ENCODE measurements around the gene WDR35.

WDR35 gene

DNA sequence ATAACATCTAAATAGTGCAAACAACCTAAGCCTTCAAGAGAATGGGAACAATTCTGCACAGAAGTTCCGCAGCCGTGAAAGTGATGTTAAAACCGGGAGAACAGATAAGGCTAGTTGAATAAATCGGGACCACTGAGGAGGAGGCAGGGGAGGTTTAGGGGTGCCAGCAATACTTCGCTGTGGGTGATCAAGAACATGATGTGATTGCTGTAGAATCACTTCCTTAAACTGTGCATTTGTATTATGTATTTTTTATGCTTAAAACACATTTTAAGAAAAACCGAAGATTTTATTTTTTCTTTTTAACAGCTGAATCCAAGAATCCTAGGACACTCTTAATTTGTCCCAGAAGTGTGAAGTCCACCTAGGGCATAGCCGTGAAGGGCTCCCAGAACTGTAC is 121.7 kb downstream of the WDR35 start:
- H3K4me3 ChIP-seq (ENCODE audit: low read depth, low read length) = peak overlapping the region; percentile 53
- TF ChIP-seq, protein P1, sequence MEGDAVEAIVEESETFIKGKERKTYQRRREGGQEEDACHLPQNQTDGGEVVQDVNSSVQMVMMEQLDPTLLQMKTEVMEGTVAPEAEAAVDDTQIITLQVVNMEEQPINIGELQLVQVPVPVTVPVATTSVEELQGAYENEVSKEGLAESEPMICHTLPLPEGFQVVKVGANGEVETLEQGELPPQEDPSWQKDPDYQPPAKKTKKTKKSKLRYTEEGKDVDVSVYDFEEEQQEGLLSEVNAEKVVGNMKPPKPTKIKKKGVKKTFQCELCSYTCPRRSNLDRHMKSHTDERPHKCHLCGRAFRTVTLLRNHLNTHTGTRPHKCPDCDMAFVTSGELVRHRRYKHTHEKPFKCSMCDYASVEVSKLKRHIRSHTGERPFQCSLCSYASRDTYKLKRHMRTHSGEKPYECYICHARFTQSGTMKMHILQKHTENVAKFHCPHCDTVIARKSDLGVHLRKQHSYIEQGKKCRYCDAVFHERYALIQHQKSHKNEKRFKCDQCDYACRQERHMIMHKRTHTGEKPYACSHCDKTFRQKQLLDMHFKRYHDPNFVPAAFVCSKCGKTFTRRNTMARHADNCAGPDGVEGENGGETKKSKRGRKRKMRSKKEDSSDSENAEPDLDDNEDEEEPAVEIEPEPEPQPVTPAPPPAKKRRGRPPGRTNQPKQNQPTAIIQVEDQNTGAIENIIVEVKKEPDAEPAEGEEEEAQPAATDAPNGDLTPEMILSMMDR (IDR thresholded peaks at IDR 0.05; ENCODE audit: low read depth, low read length) = no peak

DNA sequence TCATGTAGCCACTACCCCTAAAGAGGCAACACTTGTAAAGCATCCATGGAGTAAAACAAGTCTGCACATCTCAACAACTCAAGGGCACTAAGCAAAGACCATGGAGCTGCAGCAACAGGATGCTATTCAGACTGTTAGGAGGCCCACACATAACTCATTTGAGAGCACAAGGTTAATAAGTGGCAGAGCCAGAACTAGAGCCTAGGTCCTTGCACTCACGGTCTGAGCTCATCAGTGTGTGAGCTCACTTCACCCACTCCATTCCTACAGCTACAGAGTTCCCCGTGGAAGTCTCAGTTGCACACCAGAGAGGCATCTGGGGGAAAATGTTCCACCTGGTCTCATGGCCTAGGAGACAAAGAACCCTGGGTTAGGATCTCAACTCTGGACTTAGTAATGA is 123.1 kb downstream of the WDR35 start:
- H3K4me3 ChIP-seq (ENCODE audit: low read depth, low read length) = no peak overlapping the region
- TF ChIP-seq, protein P1 (IDR thresholded peaks at IDR 0.05; ENCODE audit: low read depth, low read length) = no peak

DNA sequence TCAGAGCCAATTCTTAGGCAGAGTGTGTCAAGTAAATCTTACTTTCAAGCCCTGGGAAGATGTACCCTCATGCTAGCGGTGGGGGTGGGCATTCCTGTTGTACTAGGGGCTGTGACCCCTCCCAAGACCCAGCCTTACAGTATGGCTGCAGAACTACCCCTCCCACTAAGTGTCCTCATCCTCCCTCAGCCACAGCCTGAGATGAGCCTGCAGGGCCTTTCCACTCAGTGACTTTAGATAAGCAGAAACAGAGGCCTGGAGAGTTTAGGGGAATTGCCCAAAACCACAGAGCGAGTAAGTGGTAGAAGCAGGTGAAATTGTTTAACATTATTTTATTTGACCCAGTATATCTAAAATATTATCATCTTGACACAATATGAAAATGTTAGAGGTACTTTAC is 124.8 kb downstream of the WDR35 start:
- TF ChIP-seq, protein P1 (IDR thresholded peaks at IDR 0.05; ENCODE audit: low read depth, low read length) = no peak
- H3K4me3 ChIP-seq (ENCODE audit: low read depth, low read length) = no peak overlapping the region

DNA sequence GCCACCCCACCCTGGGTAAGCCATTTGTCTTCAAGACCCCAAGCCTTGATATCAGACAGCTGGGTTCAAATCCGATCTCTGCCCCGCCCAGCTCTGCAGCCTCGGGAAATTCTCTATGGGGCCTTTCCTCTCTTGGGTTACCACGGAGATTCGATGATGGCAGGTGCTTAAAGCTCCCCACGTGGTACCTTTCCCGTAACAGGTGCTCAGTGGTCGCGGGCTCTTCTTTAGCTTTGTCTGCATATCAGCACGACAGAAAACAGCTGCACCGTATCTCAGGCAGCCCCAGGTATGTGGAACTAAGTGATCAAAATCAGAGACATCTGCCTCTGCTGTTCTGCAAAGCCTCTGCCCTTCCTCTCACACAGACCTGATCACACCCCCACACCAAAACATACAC is 125.5 kb downstream of the WDR35 start:
- TF ChIP-seq, protein P1 (IDR thresholded peaks at IDR 0.05; ENCODE audit: low read depth, low read length) = no peak
- H3K4me3 ChIP-seq (ENCODE audit: low read depth, low read length) = no peak overlapping the region

DNA sequence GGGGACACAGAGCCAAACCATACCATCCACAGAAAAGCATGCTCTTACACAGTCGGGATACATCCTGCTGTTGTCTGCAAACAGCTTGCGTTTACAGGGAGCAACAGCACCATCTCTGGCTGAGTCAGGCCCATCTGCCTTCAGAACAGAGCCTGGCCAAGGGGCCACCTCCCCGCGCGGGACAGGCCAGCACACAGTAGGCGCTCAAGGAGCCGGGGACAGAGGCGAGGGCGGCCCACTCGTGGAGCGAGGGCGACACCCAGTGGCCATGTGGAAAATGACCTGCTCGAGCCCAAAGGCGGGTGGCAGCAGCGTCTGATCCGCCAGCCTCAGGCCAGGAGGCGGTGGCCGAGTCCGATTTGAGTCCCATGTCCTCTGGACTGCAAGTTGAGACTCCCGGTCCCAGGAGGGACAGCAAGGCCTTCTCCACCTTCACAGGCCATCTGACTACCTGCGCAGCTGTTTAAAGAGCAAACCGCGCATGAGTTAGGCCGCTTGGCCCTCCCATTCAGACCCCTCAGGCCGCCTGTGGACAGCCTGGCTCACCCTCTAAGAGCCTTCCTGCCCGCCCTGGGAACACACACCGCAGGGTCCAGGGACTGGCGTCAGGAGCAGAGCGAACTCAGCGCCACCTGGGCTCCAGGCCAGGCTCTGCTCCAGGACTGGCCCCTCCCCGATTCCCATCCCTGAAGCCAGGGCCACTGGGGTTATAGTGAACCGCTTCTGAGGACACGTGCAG is 126.4 kb downstream of the WDR35 start:
- TF ChIP-seq, protein P1 (IDR thresholded peaks at IDR 0.05; ENCODE audit: low read depth, low read length) = peak; percentile 91
- H3K4me3 ChIP-seq (ENCODE audit: low read depth, low read length) = no peak overlapping the region

DNA sequence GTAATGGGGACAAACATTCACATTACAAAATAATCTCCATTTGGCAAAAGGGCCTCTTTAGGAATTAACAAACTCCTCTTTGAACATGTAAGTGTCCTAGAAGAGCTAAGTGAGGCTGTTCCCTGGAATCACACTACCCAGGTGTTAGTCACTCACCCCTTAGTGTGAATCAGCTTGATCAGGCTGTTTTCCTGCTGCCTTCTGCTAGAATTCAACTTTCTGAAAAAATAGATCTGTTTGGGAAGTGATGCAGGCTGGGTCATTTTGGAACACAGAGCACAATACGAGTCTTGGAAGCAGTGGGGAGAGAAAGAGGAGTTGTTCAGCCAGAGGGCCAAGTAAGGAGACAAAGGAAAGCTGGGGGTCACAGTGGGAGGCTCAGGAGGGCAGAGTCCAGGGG is 128.1 kb downstream of the WDR35 start:
- H3K4me3 ChIP-seq (ENCODE audit: low read depth, low read length) = no peak overlapping the region
- TF ChIP-seq, protein P1 (IDR thresholded peaks at IDR 0.05; ENCODE audit: low read depth, low read length) = no peak

All from WI38 (cell line).